ENCODE results near the gene SLC39A11.

GRCh38 chr17:73118951-73119391 lies 26.5 kb upstream of the SLC39A11 start:
- TF ChIP-seq TOX (CRISPR knock-in tag; IDR thresholded peaks at IDR 0.05; ENCODE audit: borderline replicate concordance) (no peak), CREB5 (CRISPR knock-in tag; IDR thresholded peaks at IDR 0.05; ENCODE audit: low read depth) (no peak), PATZ1 (CRISPR knock-in tag; IDR thresholded peaks at IDR 0.05; ENCODE audit: borderline replicate concordance) (no peak), ZFP3 (CRISPR knock-in tag; IDR thresholded peaks at IDR 0.05) (no peak), GLIS3 (CRISPR knock-in tag; IDR thresholded peaks at IDR 0.05) (no peak), RARB (CRISPR knock-in tag; IDR thresholded peaks at IDR 0.05) (no peak), TCF4 (CRISPR knock-in tag; IDR thresholded peaks at IDR 0.05; ENCODE audit: borderline replicate concordance) (peak; percentile 43; the same call in 1 of the 2 replicates), BACH2 (CRISPR knock-in tag; IDR thresholded peaks at IDR 0.05; ENCODE audit: borderline replicate concordance) (no peak), ZFP30 (CRISPR knock-in tag; IDR thresholded peaks at IDR 0.05) (no peak), CSDC2 (CRISPR knock-in tag; IDR thresholded peaks at IDR 0.05) (no peak), ZNF70 (CRISPR knock-in tag; IDR thresholded peaks at IDR 0.05) (no peak), ARNTL (CRISPR knock-in tag; IDR thresholded peaks at IDR 0.05; ENCODE audit: borderline replicate concordance, low read depth) (no peak)

Data from SK-N-SH treated with all-trans-retinoic acid at 6 μM for 48 hours (cell line).